Astrocyte (in vitro differentiated cells and primary cell): ENCODE measurements around the gene HNRNPM. TPM values are rescaled to one million over a fixed set of nuclear protein-coding genes. Genes with fewer than 3 reads are reported as not detected.
"Not testable (repeated sequence)": the region's sequence is repeated elsewhere in the genome, so short reads cannot be mapped to it uniquely, and the experiment has no call there.

ENCODE experiments used
- DNase-seq: peaks from one replicate; pipeline ENCODE4 v3.0.0-alpha.2; 2010; ENCODE audit warnings: low read depth
- FAIRE-seq: peaks from 2 replicates; lab custom pipeline; 2011; peaks lifted over from hg19 to GRCh38; lab: Jason Lieb, UNC
- H2AFZ ChIP-seq: 2 replicates; pipeline ENCODE4 v1.6.0; 2012; ENCODE audit warnings: low read depth, low read length, inconsistent platforms
- H3K27ac ChIP-seq: 2 replicates; pipeline ENCODE4 v1.5.1; 2011; ENCODE audit warnings: low read depth, low read length, inconsistent platforms
- H3K27me3 ChIP-seq: 2 replicates; pipeline ENCODE4 v1.6.0; 2011; ENCODE audit warnings: low read length, inconsistent platforms; ENCODE audit not compliant: insufficient read depth
- H3K36me3 ChIP-seq: 2 replicates; pipeline ENCODE4 v1.5.1; 2011; ENCODE audit warnings: low read length, inconsistent platforms; ENCODE audit not compliant: insufficient read depth
- H3K4me1 ChIP-seq: 2 replicates; pipeline ENCODE4 v1.5.1; 2011; ENCODE audit warnings: low read length, inconsistent platforms; ENCODE audit not compliant: insufficient read depth
- H3K4me2 ChIP-seq: 2 replicates; pipeline ENCODE4 v1.6.0; 2012; ENCODE audit warnings: low read length, inconsistent platforms
- H3K4me3 ChIP-seq: 2 replicates; pipeline ENCODE4 v1.5.1; 2011; ENCODE audit warnings: low read depth, mild to moderate bottlenecking, low read length, inconsistent platforms; ENCODE audit not compliant: insufficient read depth
- H3K79me2 ChIP-seq: 2 replicates; pipeline ENCODE4 v1.6.0; 2012; ENCODE audit warnings: mild to moderate bottlenecking, low read length, inconsistent platforms; ENCODE audit not compliant: insufficient read depth
- H3K9ac ChIP-seq: 2 replicates; pipeline ENCODE4 v1.6.0; 2012; ENCODE audit warnings: mild to moderate bottlenecking, low read length, inconsistent platforms
- H3K9me3 ChIP-seq: 2 replicates; pipeline ENCODE4 v1.5.1; 2012; ENCODE audit warnings: low read depth, mild to moderate bottlenecking, low read length, inconsistent platforms; ENCODE audit not compliant: insufficient read depth
- H4K20me1 ChIP-seq: 2 replicates; pipeline ENCODE4 v1.6.0; 2012; ENCODE audit warnings: low read length, inconsistent platforms; ENCODE audit not compliant: insufficient read depth
- H3K27ac Mint-ChIP-seq: one replicate; pipeline ENCODE4 v1.8.0; 2021; ENCODE audit warnings: mild to moderate bottlenecking, mixed read lengths; ENCODE audit not compliant: unreplicated experiment
- H3K27me3 Mint-ChIP-seq: one replicate; pipeline ENCODE4 v1.8.0; 2021; ENCODE audit warnings: low read depth, mixed read lengths; ENCODE audit not compliant: unreplicated experiment
- H3K36me3 Mint-ChIP-seq: one replicate; pipeline ENCODE4 v1.8.0; 2021; ENCODE audit warnings: low read depth, mixed read lengths; ENCODE audit not compliant: unreplicated experiment
- H3K4me1 Mint-ChIP-seq: one replicate; pipeline ENCODE4 v1.8.0; 2021; ENCODE audit warnings: low read depth, mixed read lengths; ENCODE audit not compliant: unreplicated experiment
- H3K4me3 Mint-ChIP-seq: one replicate; pipeline ENCODE4 v1.8.0; 2021; ENCODE audit warnings: mild to moderate bottlenecking, moderate library complexity, mixed read lengths; ENCODE audit not compliant: unreplicated experiment
- H3K9me3 Mint-ChIP-seq: one replicate; pipeline ENCODE4 v1.8.0; 2021; ENCODE audit warnings: mild to moderate bottlenecking, mixed read lengths; ENCODE audit not compliant: unreplicated experiment
- EZH2 ChIP-seq: IDR thresholded peaks from 2 replicates; pipeline ENCODE4 v1.6.1; 2012; ENCODE audit warnings: mild to moderate bottlenecking, low read length, inconsistent platforms; ENCODE audit not compliant: insufficient read depth
- total RNA-seq: library from RNA; stranded (reverse); gene quantifications from 2 replicates; pipeline ENCODE4 v1.2.1, GENCODE V29; 2021
- TF ChIP-seq, protein P1 (sequence below): IDR thresholded peaks from 2 replicates; pipeline ENCODE4 v1.5.1; 2011; ENCODE audit warnings: low read depth, mild to moderate bottlenecking, inconsistent platforms, low read length, moderate library complexity; ENCODE audit not compliant: insufficient read depth

HNRNPM gene
- total RNA-seq, 1 donor from 2014 or later: 172 TPM

DNA sequence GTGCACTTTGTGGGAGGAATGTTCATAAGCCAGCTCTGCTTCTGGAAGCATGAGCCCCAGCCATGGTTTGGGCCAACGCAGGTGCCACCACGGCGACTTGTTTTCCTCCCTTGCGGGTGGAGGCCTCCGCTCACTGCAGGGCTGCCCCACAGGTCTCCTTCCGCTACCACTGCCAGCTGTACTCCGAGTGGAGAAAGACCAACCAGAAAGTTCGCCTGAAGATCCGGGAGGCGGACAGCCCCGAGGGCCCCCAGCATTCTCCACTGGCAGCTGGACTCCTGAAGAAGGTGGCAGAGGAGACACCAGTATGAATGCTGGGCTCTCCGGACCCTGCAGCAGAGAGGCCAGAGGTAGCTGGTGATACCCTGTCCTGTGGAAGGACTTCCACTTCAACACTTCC is 6.5 kb upstream of the HNRNPM start:
- Histone ChIP-seq H3K4me1 (no peaks in the 10 kb centered on the region), H3K9me3 (no peaks in the 10 kb centered on the region), H3K4me3 (no peak overlapping the region), H3K27me3 (no peaks in the 10 kb centered on the region), H3K79me2 (no peaks in the 10 kb centered on the region), H3K27ac (no peak overlapping the region), H3K4me2 (no peak overlapping the region), H2AFZ (no peak overlapping the region), H3K9ac (no peak overlapping the region), H4K20me1 (no peaks in the 10 kb centered on the region), H3K36me3 (no peaks in the 10 kb centered on the region)
- no peak overlapping the region for H3K4me3 Mint-ChIP-seq
- no peaks in the 10 kb centered on the region for H3K4me1 Mint-ChIP-seq
- DNase-seq: no peak
- TF ChIP-seq EZH2: no peak
- TF ChIP-seq, protein P1, sequence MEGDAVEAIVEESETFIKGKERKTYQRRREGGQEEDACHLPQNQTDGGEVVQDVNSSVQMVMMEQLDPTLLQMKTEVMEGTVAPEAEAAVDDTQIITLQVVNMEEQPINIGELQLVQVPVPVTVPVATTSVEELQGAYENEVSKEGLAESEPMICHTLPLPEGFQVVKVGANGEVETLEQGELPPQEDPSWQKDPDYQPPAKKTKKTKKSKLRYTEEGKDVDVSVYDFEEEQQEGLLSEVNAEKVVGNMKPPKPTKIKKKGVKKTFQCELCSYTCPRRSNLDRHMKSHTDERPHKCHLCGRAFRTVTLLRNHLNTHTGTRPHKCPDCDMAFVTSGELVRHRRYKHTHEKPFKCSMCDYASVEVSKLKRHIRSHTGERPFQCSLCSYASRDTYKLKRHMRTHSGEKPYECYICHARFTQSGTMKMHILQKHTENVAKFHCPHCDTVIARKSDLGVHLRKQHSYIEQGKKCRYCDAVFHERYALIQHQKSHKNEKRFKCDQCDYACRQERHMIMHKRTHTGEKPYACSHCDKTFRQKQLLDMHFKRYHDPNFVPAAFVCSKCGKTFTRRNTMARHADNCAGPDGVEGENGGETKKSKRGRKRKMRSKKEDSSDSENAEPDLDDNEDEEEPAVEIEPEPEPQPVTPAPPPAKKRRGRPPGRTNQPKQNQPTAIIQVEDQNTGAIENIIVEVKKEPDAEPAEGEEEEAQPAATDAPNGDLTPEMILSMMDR: no peak
- no peak for FAIRE-seq
- H3K27me3 Mint-ChIP-seq: no peaks in the 10 kb centered on the region
- H3K9me3 Mint-ChIP-seq: no peaks in the 10 kb centered on the region
- no peak overlapping the region for H3K27ac Mint-ChIP-seq
- H3K36me3 Mint-ChIP-seq: peaks cover 6% of the 10 kb centered on the region

DNA sequence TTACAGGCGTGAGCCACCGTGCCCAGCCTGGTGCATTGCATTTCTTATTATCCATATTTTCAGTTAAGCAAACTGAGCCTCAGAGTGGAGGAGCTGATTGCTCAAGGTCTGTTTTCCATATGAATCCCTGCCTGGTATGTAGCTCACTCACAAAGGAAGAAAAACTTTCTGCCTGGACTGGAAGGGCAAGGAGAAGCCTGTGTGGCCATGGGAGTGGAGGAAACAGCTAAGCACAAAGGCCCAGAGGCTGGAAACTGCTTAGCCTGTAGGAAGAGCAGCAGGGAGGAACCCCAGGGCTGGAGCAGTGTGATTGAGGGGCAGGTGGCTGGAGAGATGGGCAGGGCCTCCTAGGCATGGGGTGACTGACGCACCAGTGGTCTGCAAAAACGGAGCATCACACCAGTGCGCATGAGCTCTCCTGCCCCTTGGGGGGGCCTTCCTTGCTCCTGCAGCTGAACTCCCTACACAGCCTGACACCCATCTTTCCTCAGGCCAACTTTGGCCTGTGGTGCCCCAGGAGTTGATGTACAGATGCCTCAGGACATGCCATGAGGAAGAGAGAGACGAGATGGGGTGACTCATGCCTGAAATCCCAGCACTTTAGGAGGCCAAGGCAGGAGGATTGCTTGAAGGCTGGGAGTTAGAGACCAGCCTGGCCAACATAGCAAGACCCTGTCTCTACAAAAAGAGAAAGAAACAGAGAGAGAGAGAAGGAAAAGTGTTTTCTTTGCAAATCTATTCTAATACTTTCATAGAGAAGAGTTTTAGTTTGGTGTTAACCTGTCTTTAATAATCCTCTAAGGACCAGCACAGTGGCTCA is 2.8 kb upstream of the HNRNPM start:
- FAIRE-seq: no peak

DNA sequence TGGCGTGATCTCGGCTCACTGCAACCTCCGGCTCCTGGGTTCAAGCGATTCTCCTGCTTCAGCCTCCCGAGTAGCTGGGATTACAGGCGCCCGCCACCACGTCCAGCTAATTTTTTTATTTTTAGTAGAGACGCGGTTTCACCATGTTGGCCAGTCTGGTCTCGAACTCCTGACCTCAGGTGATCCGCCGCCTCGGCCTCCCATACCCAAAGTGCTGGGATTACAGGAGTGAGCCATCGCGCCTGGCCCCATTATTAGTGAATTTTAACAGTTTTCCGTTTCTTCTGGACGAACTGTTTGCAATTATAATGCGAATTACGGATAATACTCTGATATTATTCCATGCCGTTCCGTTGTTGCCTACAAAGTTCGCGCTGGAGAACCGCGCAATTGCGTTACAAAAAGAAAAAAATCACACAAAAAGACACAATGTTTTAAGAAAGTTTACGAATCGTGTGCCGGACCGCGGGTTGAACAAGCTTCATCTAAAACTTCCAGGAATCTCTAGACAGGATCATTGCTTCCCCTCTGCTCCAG is 567 bp upstream of the HNRNPM start:
- peak overlapping the region; percentile 94 for H2AFZ ChIP-seq
- Mint-ChIP-seq H3K4me1 (peaks cover 21% of the 10 kb centered on the region), H3K27ac (peak overlapping the region; percentile 96), H3K4me3 (peak overlapping the region; percentile 96)
- H3K4me1 ChIP-seq, H3K36me3 ChIP-seq, DNase-seq, H3K36me3 Mint-ChIP-seq, H3K27me3 Mint-ChIP-seq, H3K9me3 ChIP-seq, FAIRE-seq, H3K9me3 Mint-ChIP-seq, H3K27me3 ChIP-seq: not testable (repeated sequence)
- H3K9ac ChIP-seq: peak overlapping the region; percentile 99
- H3K79me2 ChIP-seq: peaks cover 44% of the 10 kb centered on the region
- peak overlapping the region; percentile 98 for H3K4me2 ChIP-seq
- peak overlapping the region; percentile 68 for H3K27ac ChIP-seq
- H4K20me1 ChIP-seq: peaks cover 35% of the 10 kb centered on the region
- peak overlapping the region; percentile 72 for H3K4me3 ChIP-seq

More for the DNA sequence above, 2.8 kb upstream of the HNRNPM start:
- H3K27me3 Mint-ChIP-seq: no peaks in the 10 kb centered on the region
- Histone ChIP-seq H3K36me3 (peaks cover 4% of the 10 kb centered on the region), H3K4me3 (no peak overlapping the region), H3K79me2 (peaks cover 22% of the 10 kb centered on the region), H3K4me2 (no peak overlapping the region), H3K9me3 (no peaks in the 10 kb centered on the region), H3K27me3 (no peaks in the 10 kb centered on the region), H3K27ac (no peak overlapping the region), H3K9ac (no peak overlapping the region), H4K20me1 (peaks cover 16% of the 10 kb centered on the region), H2AFZ (no peak overlapping the region), H3K4me1 (peaks cover 6% of the 10 kb centered on the region)
- no peak for DNase-seq
- H3K9me3 Mint-ChIP-seq: no peaks in the 10 kb centered on the region
- H3K27ac Mint-ChIP-seq: no peak overlapping the region
- peaks cover 7% of the 10 kb centered on the region for H3K36me3 Mint-ChIP-seq
- peak overlapping the region; percentile 34 for H3K4me3 Mint-ChIP-seq
- TF ChIP-seq EZH2: no peak
- TF ChIP-seq, protein P1: no peak
- H3K4me1 Mint-ChIP-seq: peaks cover 4% of the 10 kb centered on the region
